Endothelial cell of umbilical vein (primary cell): Measurements from ENCODE around the gene FOXK1. TPM values are rescaled to one million over a fixed set of nuclear protein-coding genes. Genes with fewer than 3 reads are reported as not detected.

Source experiments
- BruUV-seq: library from RNA; stranded (reverse); fragments of 400-500 nt; replicated peaks from 2 replicates; lab custom pipeline; 2021; lab: Mats Ljungman, UMichigan
- CTCF ChIA-PET: fragments of 300-600, 350-600 bp; sonication (Branson Sonifier 250); formaldehyde crosslinking; loops from one replicate; lab custom pipeline; 2021; ENCODE audit warnings: antibody characterized with exemption, inconsistent platforms; lab: Charles Lee
- POLR2A ChIA-PET: fragments of 300-600, 350-600 bp; sonication (Branson Sonifier 250); formaldehyde crosslinking; loops from one replicate; lab custom pipeline; 2021; ENCODE audit warnings: antibody characterized with exemption, inconsistent platforms; lab: Charles Lee
- DNase-seq: peaks from one replicate; pipeline ENCODE4 v3.0.0-alpha.2; 2011; ENCODE audit warnings: low read depth, low spot score
- FAIRE-seq: peaks from 2 replicates; lab custom pipeline; 2011; peaks lifted over from hg19 to GRCh38; lab: Jason Lieb, UNC
- H2AFZ ChIP-seq: 2 replicates; pipeline ENCODE4 v1.6.0; 2012; ENCODE audit warnings: low read depth, low read length, control low read depth, inconsistent platforms
- H3K27ac ChIP-seq: 2 replicates; pipeline ENCODE4 v1.5.1; 2011; ENCODE audit warnings: low read depth, mild to moderate bottlenecking, control low read depth, low read length, moderate library complexity; ENCODE audit not compliant: insufficient read depth
- H3K27me3 ChIP-seq, 2 experiments: 2 replicates each; pipeline versions ENCODE4 v1.6.0 to v1.6.1; 2011; ENCODE audit warnings: low read length in 2 of 2, mixed read lengths in 1 of 2; ENCODE audit not compliant: control insufficient read depth in 2 of 2, insufficient read depth in 2 of 2
- H3K36me3 ChIP-seq, 2 experiments: 2 replicates in 1 of 2; 3 replicates in 1 of 2; pipeline ENCODE4 v1.5.1; 2011; ENCODE audit warnings: low read length in 2 of 2, mild to moderate bottlenecking in 1 of 2, moderate library complexity in 1 of 2; ENCODE audit not compliant: control insufficient read depth in 2 of 2, insufficient read depth in 2 of 2; ENCODE audit errors: extremely low read depth in 1 of 2
- H3K4me1 ChIP-seq: 3 replicates; pipeline ENCODE4 v1.5.1; 2011; ENCODE audit warnings: mild to moderate bottlenecking, low read length; ENCODE audit not compliant: control insufficient read depth, insufficient read depth; ENCODE audit errors: extremely low read depth
- H3K4me2 ChIP-seq: 2 replicates; pipeline ENCODE4 v1.6.1; 2011; ENCODE audit warnings: low read length, control low read depth, mixed read lengths; ENCODE audit not compliant: insufficient read depth
- H3K4me3 ChIP-seq, 3 experiments: fragments of 200-600 bp in 1 of 3; sonication (generic), shearing (Covaris generic) in 1 of 3; replicated peaks in 1 of 3; 2 replicates each; pipeline ENCODE4 v1.5.1; 2011 to 2016; ENCODE audit warnings: control low read depth in 3 of 3, low read length in 3 of 3, mild to moderate bottlenecking in 2 of 3, inconsistent platforms in 1 of 3, low read depth in 1 of 3, moderate library complexity in 1 of 3; ENCODE audit not compliant: insufficient read depth in 1 of 3
- H3K79me2 ChIP-seq: 2 replicates; pipeline ENCODE4 v1.6.0; 2012; ENCODE audit warnings: low read length, inconsistent platforms; ENCODE audit not compliant: control insufficient read depth, insufficient read depth
- H3K9ac ChIP-seq: replicated peaks from 2 replicates; pipeline ENCODE3; 2011; ENCODE audit warnings: low read length, control low read depth; ENCODE audit not compliant: insufficient read depth; ENCODE audit errors: extremely low read depth
- H3K9me1 ChIP-seq: replicated peaks from 3 replicates; pipeline ENCODE4 v1.6.0; 2011; ENCODE audit warnings: mild to moderate bottlenecking, low read length; ENCODE audit not compliant: control insufficient read depth, insufficient read depth; ENCODE audit errors: extremely low read depth
- H3K9me3 ChIP-seq: replicated peaks from 2 replicates; pipeline ENCODE4 v1.5.1; 2012; ENCODE audit warnings: low read length, inconsistent platforms; ENCODE audit not compliant: control insufficient read depth, insufficient read depth
- H4K20me1 ChIP-seq: replicated peaks from 2 replicates; pipeline ENCODE3; 2011; ENCODE audit warnings: mild to moderate bottlenecking, low read length; ENCODE audit not compliant: control insufficient read depth, insufficient read depth; ENCODE audit errors: extremely low read depth
- CTCF ChIP-seq, 2 donors: IDR thresholded peaks; 1 replicate in 1 of 2; 2 replicates in 1 of 2; pipeline ENCODE4 v1.5.1; 2011; ENCODE audit warnings: low read length in 2 of 2, mild to moderate bottlenecking in 2 of 2, moderate library complexity in 2 of 2, control low read depth in 1 of 2, inconsistent platforms in 1 of 2, low read depth in 1 of 2; ENCODE audit not compliant: insufficient read depth in 1 of 2; ENCODE audit errors: extremely low read depth in 1 of 2
- EZH2 ChIP-seq: IDR thresholded peaks from 2 replicates; pipeline ENCODE4 v1.6.1; 2012; ENCODE audit warnings: borderline replicate concordance, low read depth, mild to moderate bottlenecking, moderate library complexity, low read length, inconsistent platforms; ENCODE audit not compliant: severe bottlenecking
- FOS ChIP-seq: IDR thresholded peaks from 2 replicates; pipeline ENCODE4 v1.6.1; 2011; ENCODE audit warnings: mild to moderate bottlenecking, low read length, moderate library complexity, borderline replicate concordance; ENCODE audit not compliant: insufficient read depth
- GATA2 ChIP-seq: IDR thresholded peaks from 2 replicates; pipeline ENCODE4 v1.7.0; 2011; ENCODE audit warnings: low read depth, mild to moderate bottlenecking, moderate library complexity, mixed read lengths, low read length; ENCODE audit not compliant: insufficient read length, insufficient read depth
- JUN ChIP-seq: IDR thresholded peaks from 2 replicates; pipeline ENCODE4 v1.6.1; 2011; ENCODE audit warnings: borderline replicate concordance, low read depth; ENCODE audit not compliant: insufficient read length, insufficient read depth
- MAX ChIP-seq: IDR thresholded peaks from 2 replicates; pipeline ENCODE4 v1.6.1; 2011; ENCODE audit not compliant: insufficient read depth, insufficient read length
- MYC ChIP-seq: IDR thresholded peaks from one replicate; pipeline ENCODE4 v1.6.1; 2011; ENCODE audit warnings: mild to moderate bottlenecking, low read depth, low read length
- POLR2A ChIP-seq: IDR thresholded peaks from 2 replicates; pipeline ENCODE4 v1.6.1; 2012; ENCODE audit warnings: low read depth, mild to moderate bottlenecking, control low read depth, low read length
- POLR2AphosphoS5 ChIP-seq: IDR thresholded peaks from 2 replicates; pipeline ENCODE4 v1.6.1; 2012; ENCODE audit warnings: low read depth, mild to moderate bottlenecking, control low read depth, low read length, moderate library complexity; ENCODE audit not compliant: insufficient read depth
- dilution Hi-C: fragments of 300-500 bp; cut with MboI; formaldehyde crosslinking; loops from one replicate; pipeline ENCODE4 v1.15.0; 2019; ENCODE audit warnings: low sequenced_read_pairs; ENCODE audit not compliant: extremely low pct_ligation_motif_present
- intact Hi-C: fragments of 100-400 bp; cut with micrococcal nuclease; formaldehyde crosslinking; loops from one replicate; pipeline ENCODE4 v1.10.0; 2022
- polyA plus RNA-seq, 4 experiments: library from polyadenylated mRNA; depleted of rRNA in 3 of 4; stranded (reverse) in 3 of 4; unstranded in 1 of 4; fragments of >200 nt; gene quantifications; 2 replicates each; pipeline versions ENCODE4 v1.2.1 to v1.2.3, GENCODE V29; 2011 to 2012; ENCODE audit warnings: missing spikeins in 1 of 4
- total RNA-seq: library from RNA; stranded (reverse); gene quantifications from 2 replicates; pipeline ENCODE4 v1.2.3, GENCODE V29; 2021

The FOXK1 gene
- total and polyA plus RNA-seq, 2 donors (not counting 3 experiments of a cell fraction or from before 2014, with no cell fraction given) = 8.0 to 52.1 TPM

GRCh38 chr7:4645246-4645645 is 36.8 kb upstream of the FOXK1 start:
- DNase-seq = no peak
- Histone ChIP-seq H4K20me1 (no peaks in the 10 kb centered on the region), H3K9me3 (no peaks in the 10 kb centered on the region), H3K4me1 (peaks cover 7% of the 10 kb centered on the region), H3K27me3 (no peaks in the 10 kb centered on the region), H3K79me2 (no peaks in the 10 kb centered on the region), H3K36me3 (no peaks in the 10 kb centered on the region), H2AFZ (no peak overlapping the region), H3K9me1 (no peaks in the 10 kb centered on the region), H3K27ac (no peak overlapping the region), H3K4me2 (no peak overlapping the region), H3K9ac (no peak overlapping the region), H3K4me3 (no peak overlapping the region)
- BruUV-seq = no TSS peak
- ChIA-PET CTCF (interaction anchor here (0.6 to 1.0 kb wide), 2 partner anchors 14 to 103 kb away, joined by 3 to 4 read pairs; no protein-coding TSS in a partner anchor), POLR2A (interaction anchor here (0.7 kb wide), 1 partner anchor 41 kb away, joined by 3 read pairs; no protein-coding TSS in a partner anchor)
- dilution Hi-C loops = no loop called here
- TF ChIP-seq CTCF (IDR thresholded peaks at IDR 0.05; ENCODE audit: extremely low read depth in 1 of 2, insufficient read depth in 1 of 2, low read depth in 1 of 2, low read length in 2 of 2) = no peak
- no peak for TF ChIP-seq FOS
- no peak for TF ChIP-seq POLR2AphosphoS5
- TF ChIP-seq POLR2A = no peak
- TF ChIP-seq GATA2 = no peak
- no peak for TF ChIP-seq EZH2
- no peak for TF ChIP-seq JUN
- TF ChIP-seq MYC = no peak
- no peak for TF ChIP-seq MAX
- intact Hi-C loops = no loop called here
- no peak for FAIRE-seq
